ENCODE data around the gene ENTHD1. TPM values are rescaled to one million over a fixed set of nuclear protein-coding genes. Genes with fewer than 3 reads are reported as not detected.
A peak's percentile ranks its signal among the peaks of the same experiment; 100 is the strongest.

Gene ENTHD1
- total and polyA plus RNA-seq, 10 of the 15 experiments (the other 5 are each of a cell fraction or from before 2014, with no cell fraction given), result 0.09 to 0.52 (median 0.21) TPM; not detected in 1

DNA sequence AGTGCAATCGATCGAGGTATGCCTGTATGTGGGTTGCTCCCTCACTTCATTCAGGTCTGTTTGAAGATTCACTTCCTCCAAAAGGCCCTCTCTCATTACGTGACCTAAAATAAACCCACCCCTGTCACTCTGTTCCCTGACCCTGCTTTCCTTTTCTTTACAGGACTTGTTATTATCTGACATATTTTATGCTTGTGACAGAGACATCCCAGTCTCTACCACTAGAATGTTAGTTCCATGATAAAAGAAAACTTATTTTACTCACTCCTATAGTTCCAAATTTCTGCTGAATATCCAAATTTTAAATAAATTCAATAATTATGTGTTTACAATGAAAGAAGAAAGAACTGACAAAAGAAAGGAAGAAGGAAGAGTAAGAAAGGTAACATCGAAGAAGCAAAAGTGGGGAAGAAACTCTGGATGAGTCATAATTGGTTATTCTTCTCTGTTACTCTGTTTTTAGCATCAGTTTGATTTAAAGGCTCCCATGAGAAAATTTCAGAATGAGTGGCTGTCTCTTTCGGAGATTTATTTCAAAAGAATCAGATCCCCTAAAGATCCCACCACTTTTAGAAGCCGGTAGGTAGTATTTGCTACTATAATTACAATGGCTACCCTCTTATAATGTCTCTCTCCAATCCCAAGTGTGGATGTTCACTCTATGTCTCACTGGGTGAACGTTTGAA lies 33.5 kb downstream of the ENTHD1 start (continued):
- TF ChIP-seq GATAD2B (conservative IDR thresholded peaks at IDR 0.05; ENCODE audit: low read depth) (no peak), CBFB (IDR thresholded peaks at IDR 0.05; ENCODE audit: low read depth) (peak; percentile 55; the same call in 1 of the 2 replicates), FOS (IDR thresholded peaks at IDR 0.05; ENCODE audit: borderline replicate concordance, extremely low read depth, insufficient read length) (no peak), SMARCA5 (IDR thresholded peaks at IDR 0.05) (no peak), SMAD1 (IDR thresholded peaks at IDR 0.05; ENCODE audit: low read depth, partially characterized antibody) (no peak), EGR1 (IDR thresholded peaks at IDR 0.05; ENCODE audit: borderline replicate concordance in 1 of 2, low read depth in 2 of 2, low read length in 2 of 2) (no peak), IRF4 (IDR thresholded peaks at IDR 0.05; ENCODE audit: low read depth, low read length) (peak; percentile 69; the same call in 1 of the 2 replicates), CEBPB (IDR thresholded peaks at IDR 0.05; ENCODE audit: borderline replicate concordance in 1 of 2, low read depth in 2 of 2, low read length in 2 of 2) (0 out of 4 replicates have a peak, but pooled peaks of 1 of the 2 experiments have one; percentile 25), CHD2 (IDR thresholded peaks at IDR 0.05; ENCODE audit: borderline replicate concordance, low read depth, low read length) (no peak), BRCA1 (IDR thresholded peaks at IDR 0.05; ENCODE audit: low read depth, low read length) (no peak), IKZF2 (IDR thresholded peaks at IDR 0.05) (peak; percentile 80 to 86), ZNF622 (IDR thresholded peaks at IDR 0.05) (no peak), TCF7 (IDR thresholded peaks at IDR 0.05; ENCODE audit: borderline replicate concordance) (no peak), RAD51 (IDR thresholded peaks at IDR 0.05) (no peak), DPF2 (IDR thresholded peaks at IDR 0.05) (0 out of 2 replicates have a peak, but pooled peaks have one; percentile 44), CHD4 (IDR thresholded peaks at IDR 0.05) (0 out of 2 replicates have a peak, but pooled peaks have one; percentile 67), SUPT20H (IDR thresholded peaks at IDR 0.05; ENCODE audit: borderline replicate concordance, control insufficient read depth, low read depth, low read length) (no peak)
- TF ChIP-seq, protein P1, sequence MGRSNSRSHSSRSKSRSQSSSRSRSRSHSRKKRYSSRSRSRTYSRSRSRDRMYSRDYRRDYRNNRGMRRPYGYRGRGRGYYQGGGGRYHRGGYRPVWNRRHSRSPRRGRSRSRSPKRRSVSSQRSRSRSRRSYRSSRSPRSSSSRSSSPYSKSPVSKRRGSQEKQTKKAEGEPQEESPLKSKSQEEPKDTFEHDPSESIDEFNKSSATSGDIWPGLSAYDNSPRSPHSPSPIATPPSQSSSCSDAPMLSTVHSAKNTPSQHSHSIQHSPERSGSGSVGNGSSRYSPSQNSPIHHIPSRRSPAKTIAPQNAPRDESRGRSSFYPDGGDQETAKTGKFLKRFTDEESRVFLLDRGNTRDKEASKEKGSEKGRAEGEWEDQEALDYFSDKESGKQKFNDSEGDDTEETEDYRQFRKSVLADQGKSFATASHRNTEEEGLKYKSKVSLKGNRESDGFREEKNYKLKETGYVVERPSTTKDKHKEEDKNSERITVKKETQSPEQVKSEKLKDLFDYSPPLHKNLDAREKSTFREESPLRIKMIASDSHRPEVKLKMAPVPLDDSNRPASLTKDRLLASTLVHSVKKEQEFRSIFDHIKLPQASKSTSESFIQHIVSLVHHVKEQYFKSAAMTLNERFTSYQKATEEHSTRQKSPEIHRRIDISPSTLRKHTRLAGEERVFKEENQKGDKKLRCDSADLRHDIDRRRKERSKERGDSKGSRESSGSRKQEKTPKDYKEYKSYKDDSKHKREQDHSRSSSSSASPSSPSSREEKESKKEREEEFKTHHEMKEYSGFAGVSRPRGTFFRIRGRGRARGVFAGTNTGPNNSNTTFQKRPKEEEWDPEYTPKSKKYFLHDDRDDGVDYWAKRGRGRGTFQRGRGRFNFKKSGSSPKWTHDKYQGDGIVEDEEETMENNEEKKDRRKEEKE (IDR thresholded peaks at IDR 0.05), result no peak
- TF ChIP-seq, protein P2, sequence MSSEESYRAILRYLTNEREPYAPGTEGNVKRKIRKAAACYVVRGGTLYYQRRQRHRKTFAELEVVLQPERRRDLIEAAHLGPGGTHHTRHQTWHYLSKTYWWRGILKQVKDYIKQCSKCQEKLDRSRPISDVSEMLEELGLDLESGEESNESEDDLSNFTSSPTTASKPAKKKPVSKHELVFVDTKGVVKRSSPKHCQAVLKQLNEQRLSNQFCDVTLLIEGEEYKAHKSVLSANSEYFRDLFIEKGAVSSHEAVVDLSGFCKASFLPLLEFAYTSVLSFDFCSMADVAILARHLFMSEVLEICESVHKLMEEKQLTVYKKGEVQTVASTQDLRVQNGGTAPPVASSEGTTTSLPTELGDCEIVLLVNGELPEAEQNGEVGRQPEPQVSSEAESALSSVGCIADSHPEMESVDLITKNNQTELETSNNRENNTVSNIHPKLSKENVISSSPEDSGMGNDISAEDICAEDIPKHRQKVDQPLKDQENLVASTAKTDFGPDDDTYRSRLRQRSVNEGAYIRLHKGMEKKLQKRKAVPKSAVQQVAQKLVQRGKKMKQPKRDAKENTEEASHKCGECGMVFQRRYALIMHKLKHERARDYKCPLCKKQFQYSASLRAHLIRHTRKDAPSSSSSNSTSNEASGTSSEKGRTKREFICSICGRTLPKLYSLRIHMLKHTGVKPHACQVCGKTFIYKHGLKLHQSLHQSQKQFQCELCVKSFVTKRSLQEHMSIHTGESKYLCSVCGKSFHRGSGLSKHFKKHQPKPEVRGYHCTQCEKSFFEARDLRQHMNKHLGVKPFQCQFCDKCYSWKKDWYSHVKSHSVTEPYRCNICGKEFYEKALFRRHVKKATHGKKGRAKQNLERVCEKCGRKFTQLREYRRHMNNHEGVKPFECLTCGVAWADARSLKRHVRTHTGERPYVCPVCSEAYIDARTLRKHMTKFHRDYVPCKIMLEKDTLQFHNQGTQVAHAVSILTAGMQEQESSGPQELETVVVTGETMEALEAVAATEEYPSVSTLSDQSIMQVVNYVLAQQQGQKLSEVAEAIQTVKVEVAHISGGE (CRISPR knock-in tag; IDR thresholded peaks at IDR 0.05), result no peak
- TF ChIP-seq, protein P3, sequence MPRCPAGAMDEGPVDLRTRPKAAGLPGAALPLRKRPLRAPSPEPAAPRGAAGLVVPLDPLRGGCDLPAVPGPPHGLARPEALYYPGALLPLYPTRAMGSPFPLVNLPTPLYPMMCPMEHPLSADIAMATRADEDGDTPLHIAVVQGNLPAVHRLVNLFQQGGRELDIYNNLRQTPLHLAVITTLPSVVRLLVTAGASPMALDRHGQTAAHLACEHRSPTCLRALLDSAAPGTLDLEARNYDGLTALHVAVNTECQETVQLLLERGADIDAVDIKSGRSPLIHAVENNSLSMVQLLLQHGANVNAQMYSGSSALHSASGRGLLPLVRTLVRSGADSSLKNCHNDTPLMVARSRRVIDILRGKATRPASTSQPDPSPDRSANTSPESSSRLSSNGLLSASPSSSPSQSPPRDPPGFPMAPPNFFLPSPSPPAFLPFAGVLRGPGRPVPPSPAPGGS (IDR thresholded peaks at IDR 0.05; ENCODE audit: borderline replicate concordance, insufficient read depth, low read depth, low read length, poor library complexity, severe bottlenecking), result peak; percentile 87
- TF ChIP-seq, protein P4, sequence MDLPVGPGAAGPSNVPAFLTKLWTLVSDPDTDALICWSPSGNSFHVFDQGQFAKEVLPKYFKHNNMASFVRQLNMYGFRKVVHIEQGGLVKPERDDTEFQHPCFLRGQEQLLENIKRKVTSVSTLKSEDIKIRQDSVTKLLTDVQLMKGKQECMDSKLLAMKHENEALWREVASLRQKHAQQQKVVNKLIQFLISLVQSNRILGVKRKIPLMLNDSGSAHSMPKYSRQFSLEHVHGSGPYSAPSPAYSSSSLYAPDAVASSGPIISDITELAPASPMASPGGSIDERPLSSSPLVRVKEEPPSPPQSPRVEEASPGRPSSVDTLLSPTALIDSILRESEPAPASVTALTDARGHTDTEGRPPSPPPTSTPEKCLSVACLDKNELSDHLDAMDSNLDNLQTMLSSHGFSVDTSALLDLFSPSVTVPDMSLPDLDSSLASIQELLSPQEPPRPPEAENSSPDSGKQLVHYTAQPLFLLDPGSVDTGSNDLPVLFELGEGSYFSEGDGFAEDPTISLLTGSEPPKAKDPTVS (IDR thresholded peaks at IDR 0.05; ENCODE audit: low read depth, low read length), result no peak

Measured in GM12878 (cell line).